Brain microvascular endothelial cell (primary cell): Measurements from ENCODE around the gene ZNRF2.

Experiments
- DNase-seq: peaks from one replicate; pipeline ENCODE4 v3.0.0-alpha.2; 2020
- H3K27ac ChIP-seq: fragments of 250-450 bp; sonication (Bioruptor Pico); 2 replicates; pipeline ENCODE4 v1.5.1; 2020; ENCODE audit warnings: mild to moderate bottlenecking, moderate library complexity
- H3K27me3 ChIP-seq: fragments of 250-450 bp; sonication (Bioruptor Pico); replicated peaks from 2 replicates; pipeline ENCODE4 v1.5.1; 2020; ENCODE audit warnings: mild to moderate bottlenecking
- H3K36me3 ChIP-seq: fragments of 250-450 bp; sonication (Bioruptor Pico); replicated peaks from 2 replicates; pipeline ENCODE4 v1.5.1; 2020; ENCODE audit warnings: mild to moderate bottlenecking
- H3K4me3 ChIP-seq: 2 replicates; pipeline ENCODE4 v1.5.1; 2011; ENCODE audit warnings: low read depth, mild to moderate bottlenecking, control low read depth, low read length, moderate library complexity
- in situ Hi-C: cut with HindIII; loops from 2 replicates; pipeline ENCODE4 v1.10.0; 2017; ENCODE audit warnings: low sequenced_read_pairs, low pct_ligation_motif_present
- TF ChIP-seq, protein P1 (sequence below): IDR thresholded peaks from 2 replicates; pipeline ENCODE4 v1.5.1; 2011; ENCODE audit warnings: low read depth, mild to moderate bottlenecking, moderate library complexity, low read length, control low read depth, inconsistent platforms; ENCODE audit errors: missing control alignments

ZNRF2 gene

GRCh38 chr7:30302656-30303311 is 18.4 kb downstream of the ZNRF2 start:
- no peak for DNase-seq
- Histone ChIP-seq H3K27me3 (no peaks in the 10 kb centered on the region), H3K36me3 (no peaks in the 10 kb centered on the region), H3K4me3 (no peak overlapping the region), H3K27ac (no peak overlapping the region)
- in situ Hi-C loops = no loop called here
- TF ChIP-seq, protein P1, sequence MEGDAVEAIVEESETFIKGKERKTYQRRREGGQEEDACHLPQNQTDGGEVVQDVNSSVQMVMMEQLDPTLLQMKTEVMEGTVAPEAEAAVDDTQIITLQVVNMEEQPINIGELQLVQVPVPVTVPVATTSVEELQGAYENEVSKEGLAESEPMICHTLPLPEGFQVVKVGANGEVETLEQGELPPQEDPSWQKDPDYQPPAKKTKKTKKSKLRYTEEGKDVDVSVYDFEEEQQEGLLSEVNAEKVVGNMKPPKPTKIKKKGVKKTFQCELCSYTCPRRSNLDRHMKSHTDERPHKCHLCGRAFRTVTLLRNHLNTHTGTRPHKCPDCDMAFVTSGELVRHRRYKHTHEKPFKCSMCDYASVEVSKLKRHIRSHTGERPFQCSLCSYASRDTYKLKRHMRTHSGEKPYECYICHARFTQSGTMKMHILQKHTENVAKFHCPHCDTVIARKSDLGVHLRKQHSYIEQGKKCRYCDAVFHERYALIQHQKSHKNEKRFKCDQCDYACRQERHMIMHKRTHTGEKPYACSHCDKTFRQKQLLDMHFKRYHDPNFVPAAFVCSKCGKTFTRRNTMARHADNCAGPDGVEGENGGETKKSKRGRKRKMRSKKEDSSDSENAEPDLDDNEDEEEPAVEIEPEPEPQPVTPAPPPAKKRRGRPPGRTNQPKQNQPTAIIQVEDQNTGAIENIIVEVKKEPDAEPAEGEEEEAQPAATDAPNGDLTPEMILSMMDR = no peak

DNA sequence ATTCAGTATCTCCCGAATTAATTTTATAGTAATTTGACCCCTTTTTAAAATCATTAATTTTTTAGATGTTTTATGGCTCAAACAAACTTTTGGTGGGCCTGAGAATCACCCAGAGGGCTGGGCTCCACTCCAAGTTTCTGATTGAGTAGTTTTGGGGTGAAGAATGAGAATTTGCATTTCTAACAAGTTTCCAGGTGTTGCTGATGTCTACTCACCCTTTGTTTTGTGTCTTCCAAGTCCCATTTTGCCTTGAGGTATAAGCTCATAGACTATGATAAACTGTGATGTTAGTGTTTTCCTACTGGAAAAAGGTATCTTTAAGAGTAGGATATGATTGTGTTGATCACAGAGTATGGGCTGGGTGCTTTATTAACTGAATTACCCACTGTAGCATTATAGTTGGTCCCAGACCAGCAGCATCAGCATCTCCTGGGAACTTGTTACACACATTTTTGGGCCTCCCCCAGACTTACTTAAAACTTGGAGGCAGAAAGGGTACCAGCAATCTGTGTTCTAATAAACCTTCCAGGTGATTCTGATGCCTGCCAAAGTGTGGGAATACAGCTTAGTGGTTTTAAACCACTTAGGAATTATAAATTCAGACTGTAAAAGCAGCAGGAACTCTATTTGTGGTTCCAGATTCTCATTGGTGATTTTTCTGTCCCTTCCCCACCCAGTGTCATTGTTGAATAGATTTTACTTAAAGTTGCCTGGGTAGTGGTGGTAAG is 19.1 kb downstream of the ZNRF2 start:
- no peak for DNase-seq
- TF ChIP-seq, protein P1 = no peak
- Histone ChIP-seq H3K27me3 (no peaks in the 10 kb centered on the region), H3K4me3 (no peak overlapping the region), H3K27ac (no peak overlapping the region), H3K36me3 (no peaks in the 10 kb centered on the region)
- in situ Hi-C loops = no loop called here

DNA sequence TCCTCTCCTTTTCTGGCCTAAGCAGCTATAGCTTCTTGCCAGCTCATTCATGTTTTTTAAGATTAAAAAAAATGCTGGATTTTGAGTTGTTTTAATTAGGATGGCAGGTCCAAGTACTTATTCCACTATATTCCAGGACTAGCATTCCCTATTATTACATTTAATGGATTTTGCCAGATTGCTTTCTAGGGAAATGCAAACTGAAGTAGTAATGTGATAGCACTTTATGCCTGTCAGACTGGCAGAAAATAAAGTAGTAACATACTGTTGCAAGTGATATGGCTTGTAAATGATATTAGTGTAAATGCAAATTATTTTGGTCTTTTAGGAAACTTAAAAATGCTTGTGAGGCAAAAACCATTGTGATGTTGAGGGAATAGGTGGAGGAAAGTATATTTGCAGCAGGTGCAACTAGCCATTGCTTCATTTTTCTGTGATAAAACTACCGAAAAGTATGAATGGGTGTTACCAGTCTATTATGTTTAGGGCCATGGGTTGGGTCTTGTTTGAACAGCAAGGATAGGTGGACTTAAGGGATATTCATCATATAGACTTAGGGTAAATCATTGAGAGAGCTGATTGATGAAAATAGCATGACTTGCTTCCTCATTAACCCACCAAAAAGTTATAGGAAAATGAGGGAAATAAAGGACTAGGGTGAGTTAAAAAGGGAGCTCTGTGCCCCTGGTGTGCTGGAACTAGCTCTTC is 19.9 kb downstream of the ZNRF2 start:
- TF ChIP-seq, protein P1 = no peak
- no peaks in the 10 kb centered on the region for H3K27me3 ChIP-seq
- in situ Hi-C loops = no loop called here
- no peak overlapping the region for H3K4me3 ChIP-seq
- no peak overlapping the region for H3K27ac ChIP-seq
- H3K36me3 ChIP-seq = no peaks in the 10 kb centered on the region
- no peak for DNase-seq

DNA sequence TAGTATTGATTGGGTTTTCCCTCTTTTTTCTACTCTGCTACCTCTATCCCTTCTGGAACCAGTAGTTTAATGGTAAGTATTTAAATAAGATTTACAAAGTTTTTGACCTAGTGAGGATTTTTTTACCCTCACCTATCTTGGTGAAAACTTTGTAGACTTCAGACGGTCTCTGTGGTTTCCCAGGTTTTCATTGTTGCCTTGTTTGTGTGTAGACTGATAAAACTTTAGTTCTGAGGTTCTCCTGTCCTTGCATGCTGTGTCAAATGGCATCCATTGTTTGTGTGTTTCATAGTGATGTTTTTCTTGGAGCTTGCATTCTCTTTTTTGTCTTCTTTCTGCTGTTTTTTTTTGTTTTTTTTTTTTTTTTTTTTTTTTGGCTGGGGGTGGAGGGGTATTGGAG is 22.6 kb downstream of the ZNRF2 start:
- Histone ChIP-seq H3K27ac (no peak overlapping the region), H3K27me3 (no peaks in the 10 kb centered on the region), H3K4me3 (no peak overlapping the region), H3K36me3 (no peaks in the 10 kb centered on the region)
- in situ Hi-C loops = no loop called here
- DNase-seq = no peak
- TF ChIP-seq, protein P1 = no peak

DNA sequence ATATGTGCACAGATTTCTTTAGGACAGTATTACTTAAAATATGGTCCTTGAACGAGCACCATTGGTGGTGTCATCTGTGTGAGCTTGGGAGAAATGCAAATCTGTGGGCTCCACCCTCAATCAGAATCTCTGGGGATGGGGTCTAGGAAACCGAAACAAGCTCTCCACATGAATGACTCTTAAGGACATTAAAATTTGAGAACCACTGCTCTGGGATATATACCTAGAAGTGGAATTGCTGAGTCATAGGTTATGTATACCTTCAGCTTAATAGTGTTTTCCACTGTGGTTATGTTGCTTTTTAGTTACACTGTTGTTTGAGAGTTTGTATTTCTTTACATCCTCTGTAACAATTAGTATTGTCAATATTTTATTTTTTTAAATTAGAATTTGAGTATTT is 24.0 kb downstream of the ZNRF2 start:
- no peak overlapping the region for H3K4me3 ChIP-seq
- in situ Hi-C loops = no loop called here
- no peaks in the 10 kb centered on the region for H3K27me3 ChIP-seq
- H3K36me3 ChIP-seq = no peaks in the 10 kb centered on the region
- TF ChIP-seq, protein P1 = no peak
- H3K27ac ChIP-seq = no peak overlapping the region
- DNase-seq = no peak
